Stimulated activated CD4-positive, alpha-beta T cell treated with anti-CD3 and anti-CD28 coated beads, TNF-alpha, amount 100 ng/mL, for 48 hours (primary cell): Measurements from ENCODE around the gene MX1.

Source experiments
- DNase-seq, 3 donors: peaks; one replicate each; pipeline ENCODE4 v3.0.0-alpha.2; 2020; ENCODE audit warnings: low read depth in 3 of 3

The MX1 gene

DNA sequence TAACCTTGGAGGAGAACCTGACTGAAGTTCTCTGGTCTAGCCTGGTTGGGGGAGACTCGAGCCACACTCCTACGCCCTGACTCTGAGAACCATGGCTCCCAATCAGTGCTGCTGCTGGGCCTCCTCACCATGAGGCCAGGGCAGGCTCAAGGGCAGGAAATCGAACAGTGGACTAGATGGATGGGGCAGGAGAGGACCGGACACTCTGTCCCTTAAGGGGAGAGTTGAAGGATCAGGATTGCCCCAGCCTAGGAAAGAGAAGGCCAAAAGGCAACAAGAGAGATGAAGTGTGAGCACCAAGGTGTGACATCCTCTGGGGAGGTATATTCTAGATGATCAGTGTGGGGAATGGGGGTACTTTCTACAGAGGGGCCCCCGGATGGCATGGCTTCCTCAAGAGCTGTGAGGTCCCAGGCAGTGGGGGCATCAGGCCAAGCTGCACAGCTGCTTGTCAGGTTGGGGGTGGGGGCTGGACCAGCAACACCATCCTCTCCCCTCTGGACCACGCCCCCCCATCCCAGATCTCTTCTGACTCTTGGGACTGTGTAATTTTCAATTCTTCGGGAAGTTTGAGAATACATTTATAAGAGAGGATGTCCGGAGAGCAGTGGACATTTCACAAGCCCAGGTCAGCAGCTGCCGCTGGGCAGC is 34.0 kb downstream of the MX1 start:
- no peak for DNase-seq

- peak; percentile 8 to 31 (median 20) for DNase-seq
Observed at GRCh38 chr21:41460578-41461527, 34.8 kb downstream of the MX1 start.

DNA sequence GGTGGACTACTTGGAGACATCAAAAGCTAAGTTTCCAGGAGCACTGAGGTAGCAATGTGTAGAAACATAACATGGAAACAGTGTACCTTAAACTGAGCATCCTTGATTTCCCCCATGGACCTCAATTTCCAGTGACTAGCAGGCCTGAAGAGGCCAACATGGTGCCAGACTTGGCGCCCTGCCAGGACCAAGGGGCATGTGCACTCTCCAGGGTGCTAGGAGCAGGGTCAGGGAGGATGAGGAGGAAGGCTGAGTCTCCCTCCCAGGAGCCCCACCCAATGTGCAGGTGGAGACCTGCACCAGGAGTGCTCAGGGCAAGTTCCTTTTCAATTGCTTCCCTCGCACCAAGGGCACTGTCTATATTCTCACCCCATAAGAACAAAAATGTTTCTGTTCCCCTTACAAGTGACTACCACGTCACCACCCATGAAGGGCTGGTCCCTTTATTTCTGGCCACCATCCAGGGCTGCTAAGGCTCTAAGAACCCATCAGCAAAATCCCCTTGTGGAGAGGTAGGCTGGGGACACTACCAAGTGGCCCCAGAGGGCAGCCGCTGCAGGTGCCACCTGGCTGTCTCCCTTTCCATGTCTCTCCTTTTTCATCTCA is 39.2 kb downstream of the MX1 start:
- no peak for DNase-seq

GRCh38 chr21:41466024-41466820 is 40.2 kb downstream of the MX1 start:
- no peak for DNase-seq

DNA sequence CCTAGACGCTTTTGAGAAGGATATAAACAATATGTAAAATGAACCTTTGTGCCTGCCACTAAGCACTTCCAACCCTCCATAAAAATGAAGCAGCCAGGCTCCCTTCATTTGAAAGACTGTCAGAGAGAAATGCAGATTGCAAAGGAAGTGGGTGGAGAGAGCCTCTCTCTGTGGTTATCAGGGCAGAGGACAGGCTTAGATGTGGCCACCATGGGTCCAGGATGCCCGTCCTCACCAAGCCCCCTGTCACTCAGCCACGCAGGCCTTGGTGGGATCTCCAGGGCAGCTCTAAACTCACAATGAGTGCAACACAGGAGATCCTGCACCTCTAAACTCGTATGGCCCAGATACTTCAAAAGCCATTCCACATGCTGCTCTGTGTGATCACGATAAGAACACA is 44.0 kb downstream of the MX1 start:
- DNase-seq: no peak

DNA sequence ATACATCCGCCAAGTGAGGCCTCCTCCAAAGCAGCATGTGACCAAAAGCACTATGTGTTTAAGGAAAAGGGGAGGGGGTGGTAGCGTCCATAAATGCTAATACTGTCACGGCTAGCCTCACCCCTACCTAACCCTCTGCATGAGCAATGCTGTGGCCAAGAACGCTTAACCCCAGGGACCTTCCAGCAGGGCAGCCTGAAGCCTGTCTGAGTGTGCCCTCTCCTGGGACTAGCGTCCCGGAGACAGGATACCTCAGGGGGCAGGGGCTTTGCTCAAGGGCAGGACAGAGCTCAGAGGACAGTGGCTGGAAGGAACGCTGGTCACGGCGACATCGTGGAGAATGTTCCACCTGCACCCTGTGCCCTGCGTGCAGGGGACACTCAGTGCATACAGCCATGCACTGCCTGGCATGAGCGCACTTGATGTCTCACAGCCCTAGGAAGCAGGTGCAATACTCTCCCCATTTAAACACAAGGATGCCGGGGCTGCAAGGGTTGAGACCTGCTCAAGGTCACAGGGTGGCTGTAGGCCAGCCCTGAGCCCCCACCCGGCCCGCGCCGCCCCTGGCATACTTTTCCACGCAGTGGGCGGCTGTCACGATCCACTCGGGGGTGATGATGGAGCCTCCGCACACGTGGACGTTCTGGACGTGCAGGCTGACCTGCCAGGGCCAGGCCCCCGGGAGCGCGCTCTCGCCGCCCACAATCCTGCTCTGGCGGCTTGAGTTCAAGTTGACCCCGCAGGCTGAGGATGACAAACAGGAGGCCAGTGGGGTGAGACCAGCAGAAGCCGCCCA is 46.9 kb downstream of the MX1 start:
- no peak for DNase-seq

DNA sequence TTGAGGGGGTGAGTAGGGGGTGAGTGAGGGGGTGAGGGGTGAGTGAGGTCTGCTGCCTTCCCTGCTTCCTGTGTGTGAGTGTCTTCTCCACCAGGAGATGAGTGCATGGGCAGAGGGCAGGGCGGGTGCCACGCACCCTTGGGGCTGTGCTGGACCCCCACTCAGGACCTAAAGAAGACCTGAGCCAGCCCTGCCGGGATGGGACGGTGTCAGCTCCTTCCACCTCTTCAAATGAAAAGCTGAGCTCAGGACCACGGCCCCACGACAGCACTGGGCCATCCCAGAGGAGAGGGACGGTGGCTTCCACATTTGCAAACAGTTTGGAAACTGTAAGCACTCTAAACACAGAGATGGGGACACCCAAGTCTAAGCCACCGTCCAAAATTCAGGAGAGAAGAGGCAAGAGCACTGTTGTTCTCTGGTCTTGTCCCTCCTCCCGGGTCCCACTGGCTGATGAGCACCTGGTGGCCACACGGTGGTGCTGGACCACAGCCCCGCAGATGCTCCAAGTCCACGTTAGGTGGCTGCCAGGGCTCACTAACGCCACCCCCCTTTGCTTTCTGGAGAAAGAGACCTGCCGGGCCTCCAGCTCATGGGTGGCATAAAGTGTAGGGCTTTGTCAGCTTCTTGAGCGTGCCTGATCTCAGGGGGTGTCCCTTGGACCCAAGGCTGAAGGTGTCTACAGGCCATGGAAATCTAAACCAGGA is 49.8 kb downstream of the MX1 start:
- DNase-seq: no peak

GRCh38 chr21:41477641-41478318 is 51.7 kb downstream of the MX1 start:
- DNase-seq: no peak

- DNase-seq: no peak
Observed at GRCh38 chr21:41478319-41479177, 52.5 kb downstream of the MX1 start.

DNA sequence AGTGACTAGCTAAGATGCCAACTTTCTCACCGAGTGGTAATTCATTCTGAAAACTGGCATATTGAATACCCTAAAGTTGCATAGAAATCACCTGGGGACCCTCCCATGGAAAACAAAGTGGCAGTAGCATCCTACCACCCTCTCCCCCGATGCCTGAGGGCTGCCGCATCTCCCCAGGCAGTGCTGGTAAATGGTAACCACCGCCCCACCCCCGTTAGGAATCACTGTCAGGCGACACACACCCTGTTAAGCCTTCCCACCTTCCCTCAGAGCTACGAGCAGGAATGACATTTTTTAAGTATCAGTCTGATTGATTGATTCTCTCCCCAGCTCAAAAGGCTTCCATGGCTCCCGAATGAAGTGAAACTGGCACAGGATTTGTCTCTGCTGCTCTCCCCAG is 53.6 kb downstream of the MX1 start:
- DNase-seq: no peak

- no peak for DNase-seq
Observed at GRCh38 chr21:41480086-41480690, 54.1 kb downstream of the MX1 start.

GRCh38 chr21:41481191-41481590 is 55.2 kb downstream of the MX1 start:
- DNase-seq: no peak

- no peak for DNase-seq
Observed at GRCh38 chr21:41482301-41482700, 56.3 kb downstream of the MX1 start.

- DNase-seq: no peak
Observed at GRCh38 chr21:41482980-41483379, 56.9 kb downstream of the MX1 start.

DNA sequence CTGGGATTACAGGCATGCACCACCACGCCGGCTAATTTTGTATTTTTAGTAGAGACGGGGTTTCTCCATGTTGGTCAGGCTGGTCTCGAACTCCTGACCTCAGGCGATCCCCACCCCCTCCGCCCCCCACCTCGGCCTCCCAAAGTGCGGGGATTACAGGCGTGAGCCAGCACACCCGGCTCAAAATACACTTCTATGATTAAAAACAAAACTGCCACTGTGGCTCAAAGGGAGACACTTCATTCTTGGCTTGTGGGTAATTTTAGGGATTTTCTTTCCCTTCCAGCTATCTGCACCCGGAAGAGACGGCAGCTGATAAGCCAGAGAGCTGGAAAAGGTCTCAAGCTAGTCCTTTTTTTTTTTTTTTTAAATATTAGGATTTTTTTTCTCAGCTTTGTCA is 57.4 kb downstream of the MX1 start:
- DNase-seq: no peak

DNA sequence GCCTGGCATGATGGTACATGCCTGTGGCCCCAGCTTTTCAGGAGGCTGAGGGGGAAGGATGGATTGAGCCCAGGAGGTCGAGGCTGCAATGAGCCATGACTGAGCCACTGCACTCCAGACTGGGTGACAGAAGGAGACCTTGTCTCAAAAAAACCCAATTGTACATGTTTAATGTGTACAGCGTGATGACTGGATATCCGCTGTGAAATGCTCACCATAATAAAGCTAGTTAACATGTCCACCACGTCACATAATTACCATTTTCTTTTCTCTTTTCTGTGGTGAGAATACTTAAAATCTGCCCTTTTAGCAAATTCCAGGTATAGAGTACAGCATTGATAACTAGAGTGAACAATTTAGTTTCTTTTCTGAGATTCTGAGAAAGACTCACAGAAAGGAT is 57.9 kb downstream of the MX1 start:
- no peak for DNase-seq

DNA sequence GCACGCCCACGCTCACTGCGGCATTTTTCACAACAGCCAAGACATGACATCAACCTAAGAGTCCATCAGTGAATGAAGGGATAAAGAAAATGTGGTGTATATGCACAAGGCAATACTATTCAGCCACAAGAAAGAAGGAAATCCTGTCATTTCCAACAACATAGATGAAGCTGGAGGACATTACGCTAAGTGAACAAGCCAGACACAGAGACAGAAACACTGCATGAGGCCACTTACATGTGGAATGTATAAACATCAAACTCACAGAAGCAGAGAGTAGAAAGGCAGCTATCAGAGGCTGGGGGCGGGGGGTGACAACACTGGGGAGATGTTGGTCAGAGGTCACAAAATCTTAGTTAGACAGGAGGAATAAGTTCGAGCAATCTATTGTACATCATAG is 61.0 kb downstream of the MX1 start:
- DNase-seq: no peak

GRCh38 chr21:41488080-41488479 is 62.0 kb downstream of the MX1 start:
- DNase-seq: no peak

GRCh38 chr21:41489329-41489728 is 63.3 kb downstream of the MX1 start:
- DNase-seq: no peak
